NCI-H446 treated with DMSO at 0.1 percent for 48 hours (cell line): ENCODE measurements around the gene UTRN.

Experiments used
- DNase-seq: peaks from one replicate; lab custom pipeline; 2025; lab: John Stamatoyannopoulos, UW

The UTRN gene

GRCh38 chr6:144283646-144284477, 1.3 kb upstream of the UTRN start:
- no peak for DNase-seq

GRCh38 chr6:144284478-144284782, 705 bp upstream of the UTRN start:
- DNase-seq, result no peak

DNA sequence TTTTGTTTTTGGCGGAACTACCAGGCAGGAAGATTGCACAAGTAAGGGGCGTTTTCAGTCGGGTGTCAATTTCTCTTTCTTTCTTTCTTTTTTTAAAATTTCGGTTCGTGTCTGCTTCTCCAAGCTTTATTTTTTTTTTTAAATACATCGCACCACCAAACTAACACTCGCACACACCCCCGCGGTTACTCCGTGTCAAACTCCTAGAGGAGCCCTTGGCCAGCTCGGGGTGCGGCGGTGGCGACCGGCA, 338 bp downstream of the UTRN start:
- no peak for DNase-seq

DNA sequence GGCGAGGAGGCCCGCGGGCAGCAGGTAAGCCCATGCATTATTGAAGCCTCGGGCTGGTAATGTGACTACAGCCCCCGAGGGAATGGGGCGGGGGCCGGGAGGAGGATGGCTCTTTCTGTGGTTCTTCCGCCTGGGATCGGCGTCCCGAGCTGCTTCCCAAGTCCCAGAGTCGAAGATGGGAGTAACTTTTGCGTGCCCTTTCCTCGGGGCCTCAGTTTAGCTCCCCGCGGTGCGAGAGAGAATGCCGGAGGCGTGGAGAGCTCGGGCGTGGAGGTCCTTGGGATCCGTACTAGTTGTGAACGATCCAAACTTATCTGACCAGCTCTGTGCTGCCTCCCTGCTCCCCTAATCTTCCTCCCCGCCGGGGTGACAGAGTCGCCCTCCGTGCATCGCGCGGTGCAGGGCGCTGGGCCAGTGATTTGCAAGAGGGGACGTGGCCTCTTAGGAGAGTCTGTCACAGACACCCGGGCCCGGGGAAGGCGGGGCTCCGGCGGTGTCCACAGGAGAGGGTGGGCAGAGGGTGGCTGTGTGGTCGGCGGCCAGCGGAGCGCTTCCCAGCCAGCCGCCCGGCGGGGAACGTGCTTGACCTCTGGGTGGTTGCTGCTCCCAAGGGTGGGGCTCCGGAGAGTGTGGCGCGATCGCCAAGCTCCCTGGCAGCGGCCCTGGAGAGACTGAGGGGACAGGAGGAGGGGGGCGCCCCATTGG, 815 bp downstream of the UTRN start:
- no peak for DNase-seq

DNA sequence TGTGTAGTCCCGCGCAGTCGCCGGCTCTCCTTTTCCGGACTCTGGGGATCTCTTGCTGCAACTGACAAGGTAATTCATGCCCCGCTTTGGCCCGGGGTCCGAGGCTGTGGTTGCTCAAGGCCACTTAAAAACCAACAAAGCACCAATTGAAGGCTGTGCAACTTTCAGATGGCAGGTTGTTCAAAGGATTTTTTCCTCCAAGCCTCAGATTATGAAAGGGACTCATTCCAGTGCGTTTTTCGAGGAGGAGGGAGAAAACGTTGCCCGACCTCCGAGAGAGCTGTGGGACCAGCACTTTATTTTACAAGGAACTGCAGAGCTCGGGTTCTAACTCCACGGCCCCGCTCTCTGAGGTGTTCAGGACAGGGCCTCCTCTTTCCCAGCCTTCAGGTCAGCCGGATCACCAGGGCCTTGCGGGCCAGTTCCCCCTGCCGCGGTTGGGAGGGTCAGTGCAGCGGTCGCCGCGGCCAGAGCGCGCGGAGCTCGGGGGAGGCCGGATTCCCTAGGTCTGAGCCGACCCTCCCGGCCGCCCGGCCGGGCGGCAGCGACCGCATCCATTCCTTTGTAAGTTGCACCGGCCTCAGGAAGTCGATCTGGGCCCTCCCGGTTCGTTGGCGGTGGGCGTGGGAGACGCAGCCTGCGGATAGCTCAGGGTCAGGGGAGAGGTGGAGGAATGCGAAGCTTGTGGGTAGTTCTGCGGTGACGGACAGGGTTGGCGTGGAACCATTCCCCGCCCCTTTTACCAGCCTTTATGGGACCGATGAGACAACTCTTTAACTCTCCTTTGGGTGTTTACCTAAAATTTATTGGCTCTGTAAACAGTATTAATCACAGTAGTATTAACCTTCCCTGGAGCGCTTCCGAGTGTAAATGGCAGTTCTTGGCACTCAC, 1.6 kb downstream of the UTRN start:
- no peak for DNase-seq

DNA sequence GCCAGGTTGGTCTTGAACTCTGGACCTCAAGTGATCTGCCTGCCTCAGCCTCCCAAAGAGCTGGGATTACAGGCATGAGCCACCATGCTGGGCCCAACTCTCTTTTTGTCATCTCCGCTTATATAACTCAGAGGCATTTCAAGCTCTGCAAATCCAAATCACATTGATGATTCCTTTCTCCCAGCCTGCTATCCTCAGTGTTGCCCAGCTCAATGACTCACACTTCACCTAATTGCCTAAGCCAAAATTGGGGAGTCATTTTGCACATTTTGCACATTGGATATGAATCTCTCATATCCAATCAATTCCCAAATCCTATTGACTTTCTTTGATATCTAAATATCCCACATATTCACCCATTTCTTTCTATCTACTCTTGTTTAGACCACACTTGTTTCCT, 3.9 kb downstream of the UTRN start:
- no peak for DNase-seq

GRCh38 chr6:144292372-144292771, 7.2 kb downstream of the UTRN start:
- DNase-seq, result no peak

DNA sequence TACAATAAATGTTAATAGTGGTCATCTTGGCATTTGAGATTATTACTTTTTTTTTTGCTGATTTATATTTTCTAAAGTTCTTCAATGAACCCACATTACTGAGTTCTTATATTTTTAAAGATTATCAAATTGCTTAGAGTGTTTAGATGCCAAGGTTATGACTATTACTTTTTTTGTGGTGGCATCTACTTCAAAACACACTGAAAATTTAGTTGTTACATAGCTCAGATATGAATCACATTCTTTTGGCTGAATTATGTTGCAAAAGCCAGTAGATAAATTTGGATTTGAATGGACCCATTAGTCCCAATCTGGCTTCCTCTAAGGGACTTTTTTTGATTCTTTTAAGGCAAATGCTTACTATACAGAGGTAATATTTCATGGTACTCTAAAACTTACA, 8.9 kb downstream of the UTRN start:
- no peak for DNase-seq

- DNase-seq, result no peak
These were observed 10.1 kb downstream of the UTRN start for GRCh38 chr6:144295211-144295610.

GRCh38 chr6:144295981-144296767, 11.0 kb downstream of the UTRN start:
- DNase-seq, result no peak

GRCh38 chr6:144296973-144297372, 11.8 kb downstream of the UTRN start:
- no peak for DNase-seq

- no peak for DNase-seq
These were observed 12.5 kb downstream of the UTRN start for GRCh38 chr6:144297511-144298100.

GRCh38 chr6:144298194-144298593, 13.1 kb downstream of the UTRN start:
- DNase-seq, result no peak

DNA sequence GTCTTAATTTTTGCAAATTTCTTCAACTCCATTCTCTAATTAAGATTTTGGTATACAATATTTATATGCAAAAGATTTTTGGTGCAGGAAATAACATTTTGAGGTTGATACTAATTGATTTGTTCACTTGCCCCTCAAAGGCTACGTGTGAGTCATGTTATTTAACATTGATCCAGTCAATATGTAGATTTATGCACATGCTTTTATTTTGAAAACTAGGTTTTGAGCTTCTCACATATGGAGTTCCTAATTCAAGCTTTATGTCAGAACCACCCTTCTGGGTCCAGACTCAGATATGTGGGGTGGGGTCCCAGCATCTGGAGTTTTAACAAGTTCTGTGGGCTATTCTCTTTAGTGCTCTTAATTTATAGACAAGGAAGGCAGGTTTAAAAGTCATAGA, 13.8 kb downstream of the UTRN start:
- DNase-seq, result no peak

- DNase-seq, result no peak
These were observed 17.7 kb downstream of the UTRN start for GRCh38 chr6:144302701-144303372.

DNA sequence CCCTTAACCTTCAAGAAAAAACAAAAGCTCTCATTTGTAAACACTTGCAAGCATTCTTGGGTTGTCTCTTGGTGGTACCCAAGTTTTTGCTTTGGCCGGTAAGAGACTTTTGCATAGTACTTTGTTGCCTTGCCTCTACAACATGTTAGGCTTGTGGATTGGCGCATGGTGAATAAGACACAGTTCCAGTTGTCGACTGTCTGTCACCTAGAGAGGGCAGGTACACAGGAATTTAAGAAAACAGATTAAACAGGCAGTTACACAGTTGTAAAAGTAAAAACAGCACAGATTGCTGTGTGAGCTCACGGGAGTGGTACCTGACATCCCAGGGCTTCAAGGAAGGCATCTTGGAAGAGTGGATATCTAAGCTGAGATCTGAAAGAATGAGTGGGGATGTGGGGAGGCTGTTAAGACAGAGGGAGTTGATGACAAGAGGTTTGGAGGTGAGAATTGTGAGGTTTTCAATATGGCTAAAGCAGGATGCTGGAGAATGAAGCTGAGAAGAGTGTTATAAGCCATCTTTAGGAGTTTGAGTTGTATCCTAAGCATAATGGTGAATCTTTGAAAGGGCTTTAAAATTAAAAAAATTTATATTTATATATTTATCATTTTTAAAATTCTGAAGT, 19.2 kb downstream of the UTRN start:
- no peak for DNase-seq

GRCh38 chr6:144305567-144305966, 20.4 kb downstream of the UTRN start:
- no peak for DNase-seq

GRCh38 chr6:144305985-144306384, 20.9 kb downstream of the UTRN start:
- no peak for DNase-seq

- DNase-seq, result no peak
These were observed 22.7 kb downstream of the UTRN start for GRCh38 chr6:144307880-144308279.

GRCh38 chr6:144310765-144311164, 25.6 kb downstream of the UTRN start:
- no peak for DNase-seq

GRCh38 chr6:144311361-144311760, 26.2 kb downstream of the UTRN start:
- no peak for DNase-seq
